Cardiac fibroblast (primary cell): ENCODE data around the gene SUSD5.

Source experiments
- DNase-seq, 2 donors: peaks; one replicate each; pipeline versions ENCODE4 v3.0.0 to v3.0.0-alpha.2; 2010; ENCODE audit warnings: low read depth in 2 of 2
- H3K4me3 ChIP-seq, 2 donors: replicated peaks in 1 of 2; 1 replicate in 1 of 2; 2 replicates in 1 of 2; pipeline ENCODE4 v1.5.1; 2011; ENCODE audit warnings: low read depth in 2 of 2, low read length in 2 of 2, mild to moderate bottlenecking in 2 of 2, moderate library complexity in 1 of 2
- CTCF ChIP-seq: IDR thresholded peaks from one replicate; pipeline ENCODE4 v1.5.1; 2011; ENCODE audit warnings: low read depth, mild to moderate bottlenecking, low read length, inconsistent platforms

The SUSD5 gene

GRCh38 chr3:33137691-33138090 lies 80.9 kb downstream of the SUSD5 start:
- no peak overlapping the region for H3K4me3 ChIP-seq
- TF ChIP-seq CTCF, result no peak
- no peak for DNase-seq

GRCh38 chr3:33134026-33134625 lies 84.5 kb downstream of the SUSD5 start:
- no peak overlapping the region for H3K4me3 ChIP-seq
- TF ChIP-seq CTCF, result no peak
- peak in 1 of 2 donors; percentile 74 for DNase-seq

GRCh38 chr3:33132019-33132360 lies 86.6 kb downstream of the SUSD5 start:
- TF ChIP-seq CTCF, result no peak
- H3K4me3 ChIP-seq, result no peak overlapping the region
- no peak for DNase-seq

GRCh38 chr3:33131331-33132018 lies 87.1 kb downstream of the SUSD5 start:
- DNase-seq, result peak; percentile 84 to 85
- TF ChIP-seq CTCF, result peak; percentile 61
- H3K4me3 ChIP-seq, result no peak overlapping the region

GRCh38 chr3:33130144-33130543 lies 88.5 kb downstream of the SUSD5 start:
- TF ChIP-seq CTCF, result no peak

GRCh38 chr3:33128706-33129105 lies 89.9 kb downstream of the SUSD5 start:
- no peak for TF ChIP-seq CTCF
- no peak overlapping the region for H3K4me3 ChIP-seq
- DNase-seq, result no peak

More at GRCh38 chr3:33130144-33130543, 88.5 kb downstream of the SUSD5 start:
- DNase-seq, result no peak
- no peak overlapping the region for H3K4me3 ChIP-seq
